COLO668 (cell line): ENCODE results near the gene C10orf71.

ENCODE experiments used
- DNase-seq: peaks from one replicate; lab custom pipeline; 2025; ENCODE audit not compliant: unreplicated experiment; lab: John Stamatoyannopoulos, UW

C10orf71 gene

DNA sequence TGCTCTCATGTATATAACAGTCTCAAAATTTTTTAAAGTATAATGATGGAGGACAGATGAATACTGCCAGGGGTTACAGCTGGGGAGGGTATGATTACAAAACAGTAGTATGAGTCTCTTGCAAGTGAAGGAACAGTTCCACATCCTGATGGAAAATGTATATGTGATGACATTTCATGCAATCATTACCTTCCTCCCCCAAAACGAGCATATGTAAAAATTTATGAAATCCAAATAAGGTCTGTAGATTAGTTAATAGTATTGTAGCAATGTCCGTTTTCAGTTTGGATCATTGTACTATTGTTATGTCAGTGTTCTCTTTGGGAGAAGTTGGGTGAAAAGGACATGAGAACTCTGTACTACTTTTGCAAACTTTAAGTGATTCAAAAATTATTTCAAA lies 58.9 kb downstream of the C10orf71 start:
- DNase-seq = no peak

DNA sequence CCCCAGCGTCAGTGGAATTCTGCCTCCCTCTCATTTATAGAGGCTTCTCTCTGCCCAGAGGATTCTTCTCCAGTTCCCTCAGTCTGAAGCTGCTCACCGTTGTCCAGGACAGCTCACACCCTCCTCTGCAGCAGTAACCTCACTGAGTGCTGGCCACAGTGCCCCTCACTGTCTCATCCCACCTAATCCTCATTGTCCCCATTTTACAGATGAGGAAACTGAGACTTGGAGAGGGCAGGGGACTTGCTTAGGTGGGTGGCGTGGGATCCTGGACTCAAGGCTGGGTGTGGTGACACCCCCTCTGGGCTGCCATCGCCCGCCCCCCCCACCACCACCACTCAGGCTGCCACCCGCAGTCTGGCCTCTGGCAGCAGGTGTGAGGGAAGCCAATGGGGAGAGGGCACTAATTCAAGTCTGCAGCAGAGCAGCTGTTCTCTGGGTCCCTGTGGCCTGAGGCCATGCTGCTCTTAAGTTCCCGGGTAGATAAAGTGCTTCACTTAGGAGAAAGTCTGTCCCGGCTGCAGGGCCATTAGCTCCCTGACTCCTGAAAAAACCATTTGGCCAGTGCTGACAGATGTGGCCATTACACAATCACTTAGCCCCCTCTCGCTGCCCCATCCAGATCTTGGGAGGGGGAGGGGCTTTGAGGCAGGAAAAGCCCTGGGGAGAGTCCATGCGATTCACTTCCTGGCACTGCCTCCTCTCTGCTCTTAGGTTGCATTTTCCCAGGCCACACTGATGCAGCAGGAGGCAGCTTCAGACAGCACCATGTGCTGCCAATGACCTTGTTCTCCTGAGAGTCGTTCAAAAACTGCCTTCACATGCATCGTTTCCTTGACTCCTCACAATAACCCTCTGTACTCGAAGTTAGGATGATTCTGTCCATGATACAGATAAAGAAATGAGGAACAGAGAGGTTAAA lies 60.6 kb downstream of the C10orf71 start:
- DNase-seq = no peak

DNA sequence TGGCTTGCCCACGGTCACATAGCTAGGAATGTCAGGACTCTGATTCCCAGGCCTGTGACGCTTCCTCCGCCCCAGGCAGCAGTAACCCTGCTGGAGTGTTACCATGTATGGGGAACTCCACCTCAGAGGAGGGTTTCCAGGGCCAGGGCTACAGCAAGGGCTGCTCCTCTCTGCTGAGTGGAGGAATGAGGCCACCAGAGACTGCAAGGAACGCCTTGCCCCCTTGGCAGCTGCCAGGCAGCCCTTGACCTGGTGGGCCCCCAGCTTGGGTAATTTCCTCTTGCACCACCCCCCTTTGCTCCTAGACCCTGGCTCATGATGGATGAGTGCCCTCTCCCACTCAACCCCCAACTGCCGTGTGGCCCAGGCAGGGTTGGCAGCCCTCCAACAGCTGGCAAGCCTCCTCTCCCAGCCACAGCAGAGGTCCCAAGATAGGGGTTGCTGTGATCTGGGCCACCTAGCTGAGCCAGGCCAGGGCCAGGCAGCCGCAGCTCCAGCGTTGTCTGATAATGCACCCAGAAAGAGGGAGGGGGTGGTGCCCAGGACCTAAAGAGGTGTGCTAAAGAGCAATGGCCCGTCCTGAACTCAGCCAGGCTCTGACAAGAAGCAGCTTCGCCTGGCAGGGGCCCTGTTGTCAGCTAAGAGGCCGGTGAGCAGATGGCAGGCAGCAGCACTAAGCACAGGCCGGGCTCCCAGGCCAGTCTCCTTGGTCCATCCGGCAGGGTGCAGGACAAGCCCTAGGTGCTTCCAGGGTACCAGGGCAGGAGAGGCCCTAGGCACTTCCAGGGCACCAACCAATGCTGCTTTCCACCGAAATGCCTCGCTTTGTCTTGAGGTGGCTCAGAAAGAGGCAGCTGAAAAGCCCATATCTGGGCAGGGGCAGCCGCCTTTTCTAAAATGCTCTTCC lies 61.6 kb downstream of the C10orf71 start:
- no peak for DNase-seq

DNA sequence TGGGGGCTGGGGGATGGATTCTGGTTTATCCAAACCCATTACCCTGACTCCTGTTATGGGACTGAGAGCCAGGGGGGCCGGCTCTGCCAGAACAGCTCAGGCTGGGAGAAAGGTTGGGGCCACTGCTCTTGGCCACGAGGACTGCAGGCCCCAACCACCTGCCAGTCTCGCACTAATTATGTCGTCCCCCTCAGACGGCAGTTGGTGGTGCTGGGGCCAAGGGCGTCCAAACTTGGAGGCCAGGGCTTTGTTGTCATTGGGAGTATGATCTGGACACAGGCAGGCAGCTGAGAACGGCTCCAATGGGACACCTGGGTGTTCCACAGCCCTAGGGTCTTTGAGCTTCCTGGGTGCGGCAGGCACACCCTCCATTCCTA lies 62.2 kb downstream of the C10orf71 start:
- DNase-seq = no peak

DNA sequence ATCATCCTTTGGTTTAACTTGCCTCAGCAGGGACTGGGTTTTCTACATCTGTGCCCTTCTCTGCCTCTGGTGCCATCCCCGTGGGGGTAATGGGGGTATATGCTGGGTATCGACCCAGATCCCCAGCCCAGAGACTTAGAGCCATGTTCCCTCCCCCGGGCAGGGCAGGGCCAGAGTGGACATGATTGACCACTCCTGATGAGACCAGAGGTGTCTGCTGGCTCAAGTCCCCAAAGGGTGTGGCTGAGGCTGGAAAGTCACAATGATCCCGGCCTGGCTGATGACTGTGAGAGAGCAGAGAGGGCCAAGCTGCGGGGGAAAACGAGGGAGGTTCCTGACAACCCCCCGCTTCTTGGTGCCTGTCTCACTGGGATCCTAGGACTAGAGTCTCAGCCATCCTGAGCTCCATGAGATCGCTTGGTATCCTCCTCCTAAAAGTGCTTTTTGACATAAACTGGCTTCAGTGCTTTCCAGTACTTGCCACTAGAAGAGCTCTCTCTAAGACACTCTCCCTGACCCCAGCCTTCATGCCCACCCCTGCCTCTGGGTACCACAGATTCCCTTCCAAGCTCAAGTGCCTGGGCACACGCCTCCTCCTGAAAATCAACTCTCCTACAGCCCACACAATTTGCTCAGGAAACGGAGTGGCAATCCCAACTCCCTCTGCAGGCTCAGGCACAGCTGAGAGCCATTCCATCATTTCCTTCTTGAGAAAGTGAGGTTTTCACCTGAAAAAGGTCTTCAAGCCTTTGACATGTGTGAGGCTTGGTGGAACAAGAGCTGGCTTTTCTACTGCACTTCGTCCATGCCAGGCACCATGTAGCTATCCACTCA lies 63.0 kb downstream of the C10orf71 start:
- no peak for DNase-seq

DNA sequence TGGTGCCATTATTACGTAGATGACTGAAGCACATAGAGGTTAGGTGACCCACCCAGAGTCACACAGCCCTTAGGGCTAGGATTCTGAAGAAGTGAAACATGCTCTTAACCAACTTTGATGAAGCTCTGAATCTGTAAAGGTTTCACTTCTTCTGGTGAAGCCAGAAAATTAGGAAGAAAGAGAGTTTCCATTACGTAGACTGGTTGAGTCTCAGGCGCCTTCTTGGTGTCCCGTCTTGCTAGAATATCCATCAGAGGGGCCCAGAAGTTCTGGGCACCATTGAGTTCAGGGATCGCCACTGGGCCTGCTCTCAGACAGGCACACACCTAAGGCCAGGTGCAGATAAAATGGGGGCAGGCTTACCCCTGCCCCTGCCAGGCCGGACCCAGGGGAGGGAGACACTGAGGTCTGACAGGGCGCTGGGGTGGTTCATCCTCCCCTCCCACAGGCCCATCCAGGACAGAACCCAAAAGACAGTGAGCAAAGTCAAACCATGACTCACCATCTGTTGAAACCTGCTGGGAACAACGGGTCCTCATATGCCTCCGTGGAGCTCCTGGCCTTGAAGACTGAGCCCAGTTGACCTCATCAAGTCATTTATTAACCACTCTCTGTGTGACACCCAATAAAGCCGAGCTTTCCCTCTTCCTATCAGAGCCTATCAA lies 63.8 kb downstream of the C10orf71 start:
- no peak for DNase-seq

DNA sequence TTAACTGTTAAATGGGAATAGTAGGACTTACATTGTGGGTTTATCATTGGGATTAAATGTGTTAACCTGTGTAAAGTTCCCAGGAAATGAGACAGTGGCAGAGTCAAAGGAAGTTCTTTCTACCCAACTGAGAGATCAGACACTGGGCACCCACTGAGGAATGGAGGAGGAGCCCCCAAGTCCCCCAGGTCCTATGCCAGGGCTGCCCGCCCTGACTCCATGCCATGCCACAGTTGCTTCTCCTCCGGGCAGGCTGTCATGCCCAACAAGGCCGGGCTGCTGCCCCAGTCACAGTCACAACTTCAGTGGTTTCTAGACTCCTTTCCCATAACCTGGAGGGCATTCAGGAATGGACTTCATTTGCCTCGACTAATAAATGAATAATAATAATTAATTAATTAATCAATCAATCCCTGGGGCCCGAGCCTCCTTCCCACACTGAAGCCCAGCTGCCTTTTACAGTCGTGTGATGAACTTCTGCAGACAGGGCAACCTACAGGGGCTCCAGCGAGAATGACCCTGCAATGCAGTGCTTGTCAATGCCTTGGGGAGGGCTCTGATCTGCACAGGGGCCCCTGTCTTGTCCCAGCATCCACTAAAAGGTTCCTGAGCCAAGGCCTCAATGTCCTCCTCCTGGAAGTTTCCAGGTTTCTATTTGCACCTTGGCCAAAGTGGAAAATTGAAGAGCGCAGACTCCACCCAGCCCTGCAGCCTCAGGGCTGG lies 64.5 kb downstream of the C10orf71 start:
- DNase-seq = no peak

DNA sequence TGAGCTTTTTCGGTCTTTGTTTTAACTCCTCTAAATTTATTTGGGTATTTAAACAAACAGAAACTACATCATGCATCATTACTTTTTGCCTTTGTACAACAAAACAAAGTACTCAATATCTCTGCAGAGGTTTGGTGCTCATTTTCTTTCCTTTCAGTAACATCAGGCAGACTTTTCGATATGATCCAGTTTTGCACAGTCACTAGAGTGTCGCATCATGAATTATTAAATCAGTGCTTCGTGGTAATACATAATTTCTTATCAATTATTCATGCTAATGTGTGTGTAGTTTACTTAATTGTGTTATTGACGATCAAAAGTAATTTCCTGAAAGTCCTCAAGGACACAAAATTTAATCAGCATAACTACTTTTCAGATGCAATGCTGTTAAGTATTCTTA lies 65.1 kb downstream of the C10orf71 start:
- DNase-seq = no peak

DNA sequence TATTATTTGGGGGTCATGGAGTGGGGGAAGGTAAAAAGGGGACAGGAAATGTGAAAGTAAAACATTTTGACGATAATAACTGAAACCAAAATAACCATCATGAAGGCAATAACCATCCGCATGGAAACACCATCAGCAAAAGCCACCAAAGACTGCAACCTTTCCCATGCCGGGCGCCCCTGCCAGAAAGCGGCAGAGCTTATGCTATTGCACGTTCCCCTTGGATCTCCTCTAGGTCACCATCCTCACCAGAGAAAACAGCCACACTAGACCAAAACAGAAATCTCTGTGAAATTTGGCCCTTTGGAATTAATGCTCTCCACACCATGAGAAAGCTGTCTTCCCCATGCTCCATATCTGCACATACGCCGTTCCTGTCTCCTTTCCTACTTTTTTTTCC lies 65.8 kb downstream of the C10orf71 start:
- DNase-seq = no peak

DNA sequence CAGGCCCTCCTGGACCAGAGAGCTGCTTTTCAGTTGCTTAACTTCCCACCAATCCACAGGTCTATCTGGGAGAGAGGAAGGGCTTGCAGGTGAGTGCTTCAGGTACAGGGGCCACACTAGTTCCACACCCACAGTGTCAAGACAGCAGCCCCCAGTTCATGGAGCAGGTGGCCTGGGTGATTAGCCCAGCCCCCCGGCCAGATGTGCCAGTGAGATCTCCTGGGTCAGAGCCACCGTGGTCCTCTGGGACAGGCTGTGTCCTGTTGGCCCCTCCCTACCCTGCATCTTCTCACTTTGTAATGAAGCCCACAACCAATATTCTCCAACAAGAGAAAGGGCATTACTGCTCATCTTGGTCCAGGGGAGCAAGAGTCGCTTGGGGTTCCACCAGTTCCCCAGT lies 66.3 kb downstream of the C10orf71 start:
- no peak for DNase-seq

DNA sequence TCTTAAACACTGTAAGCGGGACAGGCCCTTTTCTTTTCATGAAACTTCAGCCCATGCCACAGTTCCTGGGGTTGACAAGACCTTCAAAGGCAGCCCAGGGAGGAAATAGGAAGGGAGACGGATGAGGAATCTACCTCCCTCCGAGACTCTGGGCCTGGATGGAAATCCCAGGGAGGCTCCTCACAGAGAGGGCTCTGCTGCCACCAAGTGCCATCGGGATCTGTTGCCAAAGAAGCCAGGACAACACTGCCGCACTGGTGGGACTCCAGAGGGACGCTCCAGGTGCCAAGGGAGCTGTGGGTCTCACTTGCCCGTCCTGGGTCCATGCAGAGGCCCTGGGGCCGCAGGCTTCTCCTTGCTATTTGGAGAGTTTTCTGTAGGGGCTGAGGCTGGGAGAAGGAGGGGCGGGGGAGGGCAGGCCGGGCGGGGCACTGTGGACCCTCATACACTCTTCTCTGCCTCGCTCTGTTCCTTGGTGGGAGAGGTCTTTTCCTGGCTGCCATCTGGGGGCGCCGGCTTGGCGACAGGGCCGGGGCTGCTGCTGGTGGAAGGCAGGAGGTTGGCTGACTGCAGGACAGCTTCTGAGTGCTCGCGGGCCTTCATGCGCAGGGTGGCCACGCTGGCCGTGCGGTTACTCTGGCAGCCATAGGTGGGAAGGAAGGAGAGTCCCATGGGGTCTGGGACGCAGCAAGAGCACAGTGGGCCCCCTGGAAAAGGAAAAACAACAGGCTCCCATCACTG lies 66.9 kb downstream of the C10orf71 start:
- no peak for DNase-seq

DNA sequence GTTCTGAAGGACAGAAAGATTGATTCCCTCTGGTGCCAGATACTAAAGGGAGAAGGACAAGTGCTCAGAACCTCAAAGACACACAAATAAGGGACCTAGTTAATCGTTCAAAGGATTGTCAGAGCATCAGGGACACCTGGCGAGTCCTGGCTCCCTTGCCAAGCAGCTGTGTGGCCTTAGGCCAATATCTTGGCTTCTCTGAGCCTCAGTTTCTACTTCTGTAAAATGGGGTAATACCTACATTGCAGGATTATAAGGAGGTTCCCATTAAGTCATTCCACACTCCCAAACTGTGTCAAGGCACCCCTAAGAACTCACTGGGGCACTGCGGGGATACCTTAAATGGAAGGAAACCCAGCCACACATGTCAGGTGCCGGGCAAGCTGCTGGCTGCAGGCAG lies 67.5 kb downstream of the C10orf71 start:
- no peak for DNase-seq

DNA sequence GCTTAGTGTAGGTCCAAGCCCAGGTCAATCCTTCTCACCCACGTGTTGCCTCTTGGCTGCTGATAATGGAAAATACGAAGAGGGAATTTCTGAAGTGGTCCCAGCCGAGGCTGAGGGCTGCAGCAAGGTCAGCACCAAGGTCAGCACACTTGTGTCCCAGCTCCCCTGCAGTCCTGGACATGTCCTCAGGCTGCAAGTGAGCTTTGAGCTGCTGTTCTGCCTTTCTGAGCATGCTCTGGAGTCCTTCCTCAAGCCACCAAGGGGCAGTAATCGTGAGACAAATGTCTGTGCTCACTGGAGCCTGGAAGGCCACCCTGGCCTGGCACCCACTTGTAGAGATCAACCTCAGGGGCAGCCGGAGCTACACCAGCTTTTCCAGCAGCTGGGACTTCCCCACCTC lies 68.6 kb downstream of the C10orf71 start:
- DNase-seq = no peak

DNA sequence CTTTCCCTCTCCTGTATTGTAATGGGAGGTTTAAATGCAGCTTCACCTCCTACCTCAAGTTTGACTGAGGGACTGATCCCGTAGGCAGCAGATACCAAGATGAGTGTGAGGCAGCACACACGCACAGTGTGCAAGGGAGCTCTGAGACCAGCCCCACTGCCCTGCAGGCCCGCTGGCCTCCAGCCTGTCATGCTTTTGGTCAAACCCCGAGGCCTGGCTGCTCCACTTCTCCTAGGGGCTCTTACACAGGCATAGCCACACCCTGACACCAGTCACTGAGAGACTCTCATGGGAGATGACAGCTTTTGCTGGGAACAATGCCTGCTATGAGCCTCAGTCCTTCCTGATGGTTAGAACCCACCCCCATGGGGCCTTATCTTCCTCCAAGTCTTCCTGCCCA lies 69.3 kb downstream of the C10orf71 start:
- DNase-seq = no peak

DNA sequence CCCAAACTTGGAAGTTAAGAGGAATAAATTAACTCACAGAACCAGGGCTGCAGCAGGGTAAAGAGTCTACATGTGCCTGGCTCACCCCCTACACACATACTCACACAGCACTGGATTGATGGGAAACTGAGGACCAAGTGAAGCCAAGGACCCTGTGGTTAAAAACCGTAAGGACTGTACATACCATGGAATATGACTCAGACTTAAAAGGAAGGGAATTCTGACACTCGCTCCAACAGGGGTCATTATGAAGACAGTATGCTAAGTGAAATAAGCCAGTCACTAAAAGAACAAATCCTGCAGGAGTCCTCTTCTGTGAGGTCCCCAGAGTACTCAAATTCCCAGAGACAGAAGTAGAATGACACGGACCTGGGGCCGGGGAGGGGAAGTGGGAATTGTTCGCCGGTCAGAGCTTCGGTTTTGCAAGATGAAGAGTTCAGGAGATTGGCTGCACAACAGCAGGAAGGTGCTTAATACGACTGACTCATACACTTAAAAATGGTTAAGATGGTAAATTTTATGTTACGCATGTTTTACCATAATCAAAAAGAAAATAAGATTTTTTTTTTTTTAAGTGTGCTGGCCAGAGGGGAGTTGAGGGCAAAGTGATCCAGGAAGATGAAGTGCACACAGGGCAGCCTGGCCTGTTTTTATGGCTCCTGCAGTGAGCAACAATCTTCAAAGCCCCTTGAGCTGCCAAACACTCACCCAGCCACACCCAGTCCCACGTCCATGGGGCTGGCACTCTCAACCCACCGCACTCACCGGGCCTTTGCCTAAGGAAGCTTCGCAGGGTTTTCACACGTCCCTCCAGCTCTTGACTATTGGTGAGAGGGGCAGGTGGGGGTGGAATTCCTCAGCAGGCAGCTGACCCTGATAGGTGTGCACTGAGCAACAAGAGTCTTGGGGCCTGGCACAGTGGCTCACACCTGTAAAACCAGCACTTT lies 70.5 kb downstream of the C10orf71 start:
- no peak for DNase-seq

DNA sequence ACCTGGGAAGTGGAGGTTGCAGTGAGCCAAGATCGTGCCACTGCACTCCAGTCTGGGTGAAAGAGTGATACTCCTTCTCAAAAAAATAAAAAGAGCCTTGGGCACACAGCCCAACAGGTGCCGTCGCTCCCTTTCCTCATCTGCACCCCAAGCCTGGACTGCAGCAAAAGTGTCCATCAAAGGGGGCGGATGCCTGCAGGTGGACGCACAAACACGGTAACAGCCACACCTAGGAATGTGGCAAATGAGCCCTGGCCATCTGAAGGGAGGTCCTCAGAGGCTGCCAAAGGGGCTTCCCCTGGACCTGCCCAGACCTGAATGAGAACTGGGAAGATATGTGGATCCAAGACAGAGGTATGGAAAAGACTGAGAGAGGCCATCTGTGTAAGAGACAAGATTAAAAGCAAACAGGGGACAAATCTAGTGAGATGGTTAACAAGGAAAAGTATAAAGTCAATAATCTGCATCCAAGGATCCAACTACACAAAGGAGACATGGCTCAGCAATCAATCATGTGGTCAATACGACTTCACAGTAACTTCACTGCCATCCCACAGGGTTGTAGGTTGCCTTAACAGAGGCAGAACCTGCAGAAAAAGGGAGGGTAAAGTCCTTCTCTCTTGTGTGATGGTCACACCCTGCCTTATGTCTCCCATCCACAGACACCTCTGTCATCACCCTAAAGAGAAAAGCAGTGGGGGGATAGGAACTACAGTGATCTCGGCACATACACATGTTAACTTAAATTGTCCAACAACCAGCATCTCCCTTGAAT lies 71.5 kb downstream of the C10orf71 start:
- no peak for DNase-seq

DNA sequence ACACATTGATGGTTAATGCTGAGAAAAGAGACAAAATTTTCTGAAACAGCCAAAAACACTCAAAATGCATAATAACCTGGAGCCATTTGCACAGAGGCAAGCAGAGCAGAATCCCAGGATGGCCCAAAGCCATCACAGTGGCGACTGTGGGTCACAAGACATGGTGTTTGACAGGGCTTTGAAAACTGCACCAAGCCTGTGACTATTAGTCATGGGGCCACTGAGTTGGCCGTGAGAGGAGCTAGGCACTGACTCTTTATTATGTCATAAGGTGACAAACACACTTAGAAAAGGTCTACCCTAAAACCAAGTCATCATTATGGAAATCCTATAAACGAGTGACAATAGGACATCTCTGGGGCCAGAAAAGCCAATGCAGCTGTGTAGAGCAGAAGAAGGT lies 73.0 kb downstream of the C10orf71 start:
- DNase-seq = no peak
